MV-4-11 (cell line): ENCODE results near the gene PDE6H.
A peak's percentile ranks its signal among the peaks of the same experiment; 100 is the strongest.

ENCODE experiments used
- DNase-seq: peaks from one replicate; lab custom pipeline; 2025; lab: John Stamatoyannopoulos, UW

PDE6H gene

GRCh38 chr12:14972816-14973215 lies at the start of gene PDE6H:
Gene PDE6H, plus strand, starts transcription at chr12:14973042. Its CDS starts 4,971 bp downstream, at chr12:14978013.
- DNase-seq = no peak

- DNase-seq = no peak
Observed at GRCh38 chr12:14923944-14924343, 48.9 kb upstream of the PDE6H start.

- DNase-seq = no peak
Observed at GRCh38 chr12:14924541-14924940, 48.3 kb upstream of the PDE6H start.

- DNase-seq = no peak
Observed at GRCh38 chr12:14927267-14927666, 45.6 kb upstream of the PDE6H start.

- no peak for DNase-seq
Observed at GRCh38 chr12:14928931-14929330, 43.9 kb upstream of the PDE6H start.

GRCh38 chr12:14930299-14930698 lies 42.5 kb upstream of the PDE6H start:
- DNase-seq = no peak

GRCh38 chr12:14931359-14931758 lies 41.5 kb upstream of the PDE6H start:
- no peak for DNase-seq

DNA sequence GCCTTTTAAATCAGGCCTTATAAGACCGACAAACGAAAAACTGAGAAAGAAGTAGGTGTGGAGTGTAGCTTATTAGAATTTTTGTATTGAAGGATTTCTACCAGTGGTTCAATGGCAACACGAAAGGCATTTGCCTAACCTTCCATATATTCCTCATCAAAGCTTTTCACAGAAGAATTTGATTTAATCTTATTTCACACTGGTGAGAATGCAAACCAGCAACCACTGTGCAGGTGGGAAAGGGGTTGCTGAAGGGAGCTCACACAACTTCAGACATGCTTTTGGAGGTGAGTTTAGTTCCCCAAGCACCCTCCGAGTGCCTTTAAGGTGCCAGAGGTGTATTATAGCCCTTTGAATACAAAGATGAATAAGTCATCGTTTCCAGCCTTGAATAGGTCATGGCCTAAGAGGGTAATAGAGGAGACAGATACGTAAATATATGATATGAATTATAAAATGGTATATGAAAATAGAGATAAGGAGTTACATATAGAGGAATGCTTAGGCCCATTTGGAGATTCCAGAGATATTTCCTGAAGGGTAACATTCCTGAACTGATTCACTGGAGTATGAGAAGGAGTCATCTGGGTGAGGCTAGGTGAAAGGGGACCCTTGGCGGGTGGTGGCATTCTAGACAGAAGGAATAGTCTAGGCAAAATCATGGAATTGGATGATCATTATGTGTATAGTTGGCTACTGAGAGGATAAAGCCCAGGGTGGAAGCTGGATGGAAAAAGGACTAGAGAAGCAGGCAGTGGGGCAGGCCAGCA lies 40.9 kb upstream of the PDE6H start:
- DNase-seq = no peak

- no peak for DNase-seq
Observed at GRCh38 chr12:14934511-14934910, 38.3 kb upstream of the PDE6H start.

DNA sequence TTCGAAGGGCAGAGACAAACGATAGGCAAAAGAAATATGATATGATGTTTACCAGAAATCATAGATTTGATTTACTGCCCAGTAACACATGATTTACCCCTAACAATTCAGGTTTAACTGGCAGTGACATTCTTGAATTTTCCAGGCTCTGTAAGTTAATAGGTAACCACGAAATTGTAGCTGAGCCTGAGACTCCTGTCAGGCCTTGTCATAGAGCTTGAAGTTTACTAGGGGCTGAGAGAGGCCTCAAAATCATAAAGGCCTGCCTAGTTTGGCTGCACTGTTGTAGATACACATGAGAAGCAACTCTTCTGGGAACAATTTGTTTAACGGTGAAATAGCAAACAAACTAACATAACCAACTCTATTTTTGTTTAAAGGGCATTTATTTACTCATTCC lies 37.8 kb upstream of the PDE6H start:
- no peak for DNase-seq

DNA sequence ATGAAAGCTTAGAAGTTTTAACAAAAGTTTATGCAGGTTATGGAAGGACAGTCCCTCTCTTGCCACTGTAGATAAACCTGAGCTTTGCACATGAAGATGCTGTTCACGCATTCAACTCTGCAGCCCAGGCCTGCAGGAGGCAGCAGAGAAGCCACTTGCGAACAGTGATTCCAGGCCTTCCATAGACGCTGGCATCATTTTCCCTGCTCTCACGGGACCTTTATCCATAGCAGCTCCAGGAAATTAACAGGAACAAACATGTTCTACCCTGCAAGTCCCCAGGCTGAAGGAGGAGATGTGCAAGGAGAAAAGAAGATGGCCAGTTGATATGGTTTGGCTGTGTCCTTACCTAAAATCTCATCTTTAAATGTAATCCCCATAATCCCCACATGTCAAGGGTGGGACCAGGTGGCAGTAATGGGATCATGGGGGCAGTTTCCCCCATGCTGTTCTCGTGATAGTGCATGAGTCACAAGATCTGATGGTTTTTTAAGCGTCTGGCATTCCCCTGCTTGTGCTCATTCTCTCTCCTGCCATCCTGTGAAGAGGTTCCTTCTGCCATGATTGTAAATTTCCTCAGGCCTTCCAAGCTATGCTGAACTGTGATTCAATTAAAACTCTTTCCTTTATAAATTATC lies 36.5 kb upstream of the PDE6H start:
- DNase-seq = no peak

DNA sequence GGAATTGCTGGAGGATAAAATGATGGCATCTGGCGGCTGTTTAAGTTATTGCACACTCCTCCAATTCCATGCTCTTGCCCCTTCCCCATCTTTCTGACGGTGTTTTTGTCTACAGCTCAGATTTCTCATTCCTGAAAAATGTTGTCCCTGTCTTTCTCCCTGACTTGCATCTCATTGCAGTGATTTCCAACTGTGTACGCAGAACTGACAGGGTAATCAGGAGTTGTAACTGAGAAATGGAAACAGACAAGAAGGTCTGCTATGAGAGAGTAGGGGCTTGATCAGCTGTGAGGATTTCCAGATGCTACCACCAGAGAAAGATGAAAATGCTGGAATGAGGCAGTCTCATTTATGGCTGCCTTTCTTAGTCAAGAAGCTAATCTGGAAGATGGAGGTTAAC lies 35.8 kb upstream of the PDE6H start:
- no peak for DNase-seq

DNA sequence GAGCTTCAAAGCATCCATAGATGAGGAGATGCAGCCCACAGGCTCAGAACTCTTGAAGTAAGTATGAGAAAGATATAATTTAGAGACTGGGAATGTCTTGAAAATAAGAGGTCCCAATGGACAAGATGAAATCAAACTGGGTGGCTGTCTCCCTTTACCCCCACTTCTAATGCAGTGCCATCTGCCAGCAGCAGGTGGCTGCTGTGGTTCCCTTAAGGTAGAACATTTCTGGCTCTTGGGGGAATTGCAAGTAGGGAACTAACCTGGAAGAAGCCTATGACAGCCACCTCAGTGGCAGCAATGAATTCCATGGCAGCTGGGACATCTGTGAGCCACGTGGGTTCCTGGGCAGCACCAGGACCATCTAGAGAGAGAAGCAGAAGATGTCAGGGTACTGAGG lies 35.2 kb upstream of the PDE6H start:
- peak; percentile 26 for DNase-seq

- no peak for DNase-seq
Observed at GRCh38 chr12:14938301-14938700, 34.5 kb upstream of the PDE6H start, which contains the start of gene ERP27. Gene ERP27, minus strand, starts transcription at chr12:14938537. Its CDS starts 29 bp downstream, at chr12:14938508.

DNA sequence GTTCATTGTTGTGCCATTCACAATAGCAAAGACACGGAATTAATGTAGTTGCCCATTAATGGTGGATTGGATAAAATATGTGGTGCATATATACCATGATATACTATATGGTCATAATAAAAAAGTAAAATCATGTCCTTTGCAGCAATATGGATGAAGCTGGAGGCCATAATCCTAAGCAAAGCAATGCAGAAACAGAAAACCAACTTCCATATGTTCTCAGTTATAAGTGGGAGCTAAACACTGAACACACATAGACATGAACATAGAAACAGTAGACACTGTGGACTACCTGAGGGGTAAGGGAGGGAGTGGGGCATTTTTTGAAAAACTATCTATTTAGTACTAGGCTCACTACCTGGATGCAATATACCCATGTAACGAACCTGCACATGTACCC lies 31.5 kb upstream of the PDE6H start:
- DNase-seq = no peak

- DNase-seq = no peak
Observed at GRCh38 chr12:14942196-14942931, 30.5 kb upstream of the PDE6H start.

- no peak for DNase-seq
Observed at GRCh38 chr12:14946162-14946561, 26.7 kb upstream of the PDE6H start.

DNA sequence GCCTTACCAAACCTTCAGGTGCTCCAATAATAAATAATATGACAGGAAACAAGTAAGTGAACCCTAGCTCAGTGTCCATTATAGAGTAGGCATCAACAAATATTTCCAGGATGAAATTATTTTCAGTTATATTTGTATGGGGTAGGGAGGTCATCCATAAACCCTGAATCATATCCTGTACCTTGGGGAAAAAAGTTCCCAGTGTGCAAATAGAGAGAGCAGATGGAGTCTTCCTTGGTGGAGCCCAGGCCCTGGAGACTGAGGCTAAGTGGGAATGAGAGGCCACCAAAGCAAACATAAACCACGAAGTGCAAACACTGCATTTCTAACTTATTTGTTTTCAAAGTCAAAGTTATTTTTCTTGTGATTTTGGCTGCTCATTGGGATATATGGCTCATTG lies 26.0 kb upstream of the PDE6H start:
- no peak for DNase-seq

- DNase-seq = peak; percentile 96
Observed at GRCh38 chr12:14948672-14949071, 24.2 kb upstream of the PDE6H start.

- DNase-seq = no peak
Observed at GRCh38 chr12:14949631-14950030, 23.2 kb upstream of the PDE6H start.

DNA sequence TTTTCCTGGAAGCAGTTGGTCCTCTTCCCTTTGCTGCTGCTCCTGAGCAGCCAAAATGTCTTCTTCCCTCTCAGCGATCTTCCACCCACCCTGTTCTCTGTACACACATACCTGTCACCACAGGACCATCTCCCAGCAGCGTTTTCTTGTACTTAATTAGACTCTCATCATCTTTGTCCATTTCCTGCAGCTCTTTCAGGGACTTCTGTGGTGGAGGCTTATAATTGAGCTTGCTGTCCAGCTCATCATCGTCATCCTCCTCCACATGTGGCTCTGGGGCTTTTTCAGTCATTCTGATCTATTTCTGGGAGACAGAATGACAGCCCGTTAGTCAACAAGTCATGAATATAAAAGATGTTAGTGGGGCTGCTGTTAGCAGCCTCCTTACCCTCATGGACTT lies 22.4 kb upstream of the PDE6H start:
- DNase-seq = peak; percentile 16

DNA sequence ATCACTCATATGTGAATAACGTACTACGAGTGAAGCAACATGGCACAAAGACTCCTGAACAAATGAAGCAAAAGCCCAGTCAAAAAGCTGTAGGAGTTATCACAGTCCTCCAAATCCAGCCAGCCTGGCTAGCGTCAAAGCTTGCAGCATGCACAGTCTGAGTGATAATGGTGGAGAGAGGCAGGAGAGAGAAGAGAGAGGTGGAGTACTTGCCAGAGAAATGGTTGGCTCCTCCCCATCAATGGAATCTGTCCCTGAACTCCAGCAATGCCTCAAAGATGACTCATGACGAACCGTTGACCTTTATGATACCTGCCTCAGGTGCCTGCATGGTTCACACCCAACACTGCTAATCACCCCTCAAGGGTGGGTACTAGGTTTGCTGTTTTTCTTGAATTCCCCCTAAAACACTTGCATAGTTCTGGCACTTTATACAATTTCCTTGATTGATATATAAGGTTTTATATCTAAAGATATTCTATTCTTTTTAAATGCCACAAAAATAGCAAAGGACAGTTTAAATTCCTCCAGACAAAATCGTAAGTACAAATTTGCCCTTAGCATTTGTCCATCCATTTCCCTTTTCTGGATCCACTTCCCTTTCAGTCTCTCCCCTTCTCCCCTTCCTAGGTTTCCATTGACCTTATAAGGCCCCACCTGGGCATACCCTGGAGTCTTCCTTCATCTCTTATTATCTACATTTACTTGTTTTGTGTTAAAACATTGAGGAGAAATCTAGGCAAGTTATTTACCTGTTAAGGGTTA lies 21.7 kb upstream of the PDE6H start:
- DNase-seq = peak; percentile 19
